Neutrophil (primary cell): ENCODE results near the gene TCF20.

Experiments
- H3K27ac ChIP-seq: fragments of 200-600 bp; sonication (generic); 2 replicates; pipeline ENCODE4 v1.5.1; 2016; ENCODE audit warnings: mild to moderate bottlenecking, moderate library complexity
- H3K27me3 ChIP-seq: fragments of 200-600 bp; sonication (generic); 2 replicates; pipeline ENCODE4 v1.6.0; 2016; ENCODE audit warnings: mild to moderate bottlenecking
- H3K36me3 ChIP-seq: fragments of 200-600 bp; sonication (generic); 2 replicates; pipeline ENCODE4 v1.5.1; 2017
- H3K4me1 ChIP-seq, 2 experiments: fragments of 200-600 bp in 1 of 2; sonication (generic) in 1 of 2; 1 replicate in 1 of 2; 2 replicates in 1 of 2; pipeline versions ENCODE4 v1.5.1 to v1.6.1; 2013 to 2016; ENCODE audit warnings: low read depth in 1 of 2, low read length in 1 of 2, mild to moderate bottlenecking in 1 of 2, moderate library complexity in 1 of 2; ENCODE audit not compliant: control insufficient read depth in 1 of 2, insufficient read depth in 1 of 2
- H3K4me3 ChIP-seq, 2 experiments: fragments of 200-600 bp in 1 of 2; sonication (generic) in 1 of 2; 1 replicate in 1 of 2; 2 replicates in 1 of 2; pipeline ENCODE4 v1.5.1; 2013 to 2016; ENCODE audit warnings: low read depth in 1 of 2, low read length in 1 of 2, mild to moderate bottlenecking in 1 of 2, moderate library complexity in 1 of 2
- H3K9me3 ChIP-seq: fragments of 200-600 bp; sonication (generic); 2 replicates; pipeline ENCODE4 v1.5.1; 2016
- TF ChIP-seq, protein P1 (sequence below): fragments of 200-600 bp; sonication (generic); IDR thresholded peaks from 2 replicates; pipeline ENCODE4 v1.5.1; 2016; ENCODE audit warnings: antibody characterized with exemption

The TCF20 gene

GRCh38 chr22:42282943-42283277, 12.5 kb upstream of the TCF20 start:
- Histone ChIP-seq H3K4me3 (no peak overlapping the region), H3K9me3 (no peaks in the 10 kb centered on the region), H3K27ac (no peak overlapping the region), H3K4me1 (peaks cover 10 to 26% of the 10 kb centered on the region in 2 experiments), H3K27me3 (peaks cover 96% of the 10 kb centered on the region), H3K36me3 (no peaks in the 10 kb centered on the region)
- TF ChIP-seq, protein P1, sequence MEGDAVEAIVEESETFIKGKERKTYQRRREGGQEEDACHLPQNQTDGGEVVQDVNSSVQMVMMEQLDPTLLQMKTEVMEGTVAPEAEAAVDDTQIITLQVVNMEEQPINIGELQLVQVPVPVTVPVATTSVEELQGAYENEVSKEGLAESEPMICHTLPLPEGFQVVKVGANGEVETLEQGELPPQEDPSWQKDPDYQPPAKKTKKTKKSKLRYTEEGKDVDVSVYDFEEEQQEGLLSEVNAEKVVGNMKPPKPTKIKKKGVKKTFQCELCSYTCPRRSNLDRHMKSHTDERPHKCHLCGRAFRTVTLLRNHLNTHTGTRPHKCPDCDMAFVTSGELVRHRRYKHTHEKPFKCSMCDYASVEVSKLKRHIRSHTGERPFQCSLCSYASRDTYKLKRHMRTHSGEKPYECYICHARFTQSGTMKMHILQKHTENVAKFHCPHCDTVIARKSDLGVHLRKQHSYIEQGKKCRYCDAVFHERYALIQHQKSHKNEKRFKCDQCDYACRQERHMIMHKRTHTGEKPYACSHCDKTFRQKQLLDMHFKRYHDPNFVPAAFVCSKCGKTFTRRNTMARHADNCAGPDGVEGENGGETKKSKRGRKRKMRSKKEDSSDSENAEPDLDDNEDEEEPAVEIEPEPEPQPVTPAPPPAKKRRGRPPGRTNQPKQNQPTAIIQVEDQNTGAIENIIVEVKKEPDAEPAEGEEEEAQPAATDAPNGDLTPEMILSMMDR = no peak

DNA sequence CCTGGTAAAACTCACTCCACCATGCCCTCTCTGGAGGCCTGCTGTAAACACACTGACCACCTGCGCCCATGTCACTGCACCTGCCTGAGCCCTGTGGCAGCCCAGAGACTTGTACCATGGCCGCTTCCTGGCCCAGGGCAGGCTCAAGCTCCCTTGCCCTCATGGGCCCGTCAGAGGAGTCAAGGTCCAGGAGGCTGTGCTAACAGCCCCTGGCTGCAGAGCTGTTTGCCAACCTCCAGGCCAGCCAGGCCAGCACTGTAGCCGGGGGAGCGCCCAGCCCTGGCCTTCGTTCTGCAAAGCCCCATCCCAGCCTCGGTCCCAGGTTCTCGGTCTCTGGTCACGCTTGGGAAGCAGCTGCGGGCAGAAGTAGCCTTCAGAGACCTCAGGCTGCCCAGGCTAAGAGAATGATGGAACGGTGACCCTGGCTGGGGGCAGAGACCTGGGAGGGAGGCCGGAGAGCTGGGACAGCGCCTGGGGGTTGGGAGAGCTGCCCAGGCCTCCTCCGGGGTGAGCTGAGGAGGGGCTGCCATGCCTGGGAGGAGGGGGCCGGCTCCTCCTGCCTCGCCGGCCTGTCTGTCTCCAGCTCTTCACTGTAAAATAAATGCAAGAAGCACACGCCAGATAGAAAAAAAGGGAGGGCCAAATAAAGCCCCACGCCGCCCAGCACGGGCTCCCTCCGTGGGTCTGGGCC, 11.9 kb upstream of the TCF20 start:
- no peaks in the 10 kb centered on the region for H3K36me3 ChIP-seq
- no peak overlapping the region for H3K4me3 ChIP-seq
- H3K9me3 ChIP-seq = no peaks in the 10 kb centered on the region
- H3K27me3 ChIP-seq = peaks cover 97% of the 10 kb centered on the region
- peaks cover 10 to 26% of the 10 kb centered on the region in 2 experiments for H3K4me1 ChIP-seq
- no peak overlapping the region for H3K27ac ChIP-seq
- TF ChIP-seq, protein P1 = no peak

DNA sequence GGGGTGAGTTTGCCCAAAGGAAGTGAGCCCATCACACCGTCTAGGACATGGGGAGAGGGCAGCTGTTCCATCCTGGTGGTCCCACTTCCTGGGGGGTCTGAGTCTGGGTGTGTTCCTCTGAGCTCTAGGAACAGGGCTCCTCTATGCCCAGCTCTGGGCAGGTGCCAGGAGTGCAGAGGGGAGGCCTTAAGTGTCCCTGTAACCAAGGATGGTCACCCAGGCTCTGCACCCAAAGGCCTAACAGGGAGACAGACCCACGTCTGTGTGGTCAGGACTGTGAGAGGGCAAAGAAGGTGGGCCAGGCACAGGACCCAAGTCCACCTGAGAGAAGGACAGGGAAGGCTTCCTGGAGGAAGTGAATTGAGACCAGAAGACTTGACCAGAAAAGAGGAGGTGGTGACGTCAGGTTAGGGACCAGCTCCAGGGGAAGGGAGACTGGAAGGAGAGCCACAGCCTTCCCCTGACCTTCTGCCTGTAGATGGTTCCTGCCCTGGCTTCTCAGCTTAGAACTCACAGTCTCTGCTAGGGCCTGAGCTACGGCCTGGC, 11.3 kb upstream of the TCF20 start:
- TF ChIP-seq, protein P1 = no peak
- peaks cover 10 to 26% of the 10 kb centered on the region in 2 experiments for H3K4me1 ChIP-seq
- no peak overlapping the region for H3K4me3 ChIP-seq
- H3K27ac ChIP-seq = no peak overlapping the region
- no peaks in the 10 kb centered on the region for H3K36me3 ChIP-seq
- H3K27me3 ChIP-seq = peaks cover 91% of the 10 kb centered on the region
- no peaks in the 10 kb centered on the region for H3K9me3 ChIP-seq

GRCh38 chr22:42281284-42281683, 10.8 kb upstream of the TCF20 start:
- TF ChIP-seq, protein P1 = no peak
- H3K36me3 ChIP-seq = no peaks in the 10 kb centered on the region
- H3K27ac ChIP-seq = no peak overlapping the region
- peaks cover 90% of the 10 kb centered on the region for H3K27me3 ChIP-seq
- no peaks in the 10 kb centered on the region for H3K9me3 ChIP-seq
- peaks cover 9 to 21% of the 10 kb centered on the region in 2 experiments for H3K4me1 ChIP-seq
- H3K4me3 ChIP-seq = no peak overlapping the region

GRCh38 chr22:42280836-42281235, 10.4 kb upstream of the TCF20 start:
- peaks cover 4 to 16% of the 10 kb centered on the region in 2 experiments for H3K4me1 ChIP-seq
- peaks cover 89% of the 10 kb centered on the region for H3K27me3 ChIP-seq
- no peaks in the 10 kb centered on the region for H3K9me3 ChIP-seq
- H3K4me3 ChIP-seq = no peak overlapping the region
- H3K27ac ChIP-seq = no peak overlapping the region
- TF ChIP-seq, protein P1 = no peak
- no peaks in the 10 kb centered on the region for H3K36me3 ChIP-seq
